ENCODE data around the gene TENM4. TPM values are rescaled to one million over a fixed set of nuclear protein-coding genes. Genes with fewer than 3 reads are reported as not detected.

TENM4 gene
- total and polyA plus RNA-seq, 4 donors = 0.02 to 0.33 (median 0.14) TPM

- TF ChIP-seq FOXA2 (IDR thresholded peaks at IDR 0.05) (no peak), SP1 (IDR thresholded peaks at IDR 0.05) (no peak), GABPA (IDR thresholded peaks at IDR 0.05 in 1 of 2, conservative IDR thresholded peaks at IDR 0.05 in 1 of 2) (no peak), RAD21 (IDR thresholded peaks at IDR 0.05) (no peak), FOXA1 (IDR thresholded peaks at IDR 0.05) (no peak), TAF1 (conservative IDR thresholded peaks at IDR 0.05) (no peak), YY1 (IDR thresholded peaks at IDR 0.05) (no peak), NR2F2 (IDR thresholded peaks at IDR 0.05) (no peak), ATF3 (IDR thresholded peaks at IDR 0.05) (no peak), MAX (IDR thresholded peaks at IDR 0.05) (no peak), HNF4A (conservative IDR thresholded peaks at IDR 0.05) (no peak), HNF4G (IDR thresholded peaks at IDR 0.05) (no peak), REST (IDR thresholded peaks at IDR 0.05) (no peak), RXRA (IDR thresholded peaks at IDR 0.05) (no peak), ZBTB33 (IDR thresholded peaks at IDR 0.05) (no peak), CTCF (IDR thresholded peaks at IDR 0.05; ENCODE audit: low read depth, low read length, missing input control) (no peak), JUND (IDR thresholded peaks at IDR 0.05) (no peak)
- DNase-seq (ENCODE audit: low spot score) = no peak
- no peaks in the 10 kb centered on the region for H3K27me3 ChIP-seq (ENCODE audit: control insufficient read depth in 4 of 4, insufficient read depth in 4 of 4, low read length in 3 of 4)
- no peak overlapping the region for H3K9ac ChIP-seq (ENCODE audit: low read depth in 1 of 2, low read length in 2 of 2)
- no peak overlapping the region for H3K27ac ChIP-seq (ENCODE audit: low read depth in 1 of 2, low read length in 2 of 2)
- WGBS = 80% methylated on average over 3 of the region's 3 CpGs
- H3K4me3 ChIP-seq (ENCODE audit: low read depth in 1 of 3, low read length in 3 of 3) = no peak overlapping the region
- H3K9me3 ChIP-seq (ENCODE audit: control insufficient read depth in 4 of 4, low read length in 3 of 4) = peaks cover 0 to 2% (median 0%) of the 10 kb centered on the region in 4 donors
- H3K4me1 ChIP-seq (ENCODE audit: control insufficient read depth in 4 of 4, insufficient read depth in 4 of 4, low read length in 3 of 4) = peaks cover 0 to 4% (median 1%) of the 10 kb centered on the region in 4 donors
- H3K36me3 ChIP-seq (ENCODE audit: control insufficient read depth in 4 of 4, insufficient read depth in 3 of 4, low read depth in 1 of 4, low read length in 3 of 4) = no peaks in the 10 kb centered on the region
Observed at GRCh38 chr11:78905756-78906155, 535.1 kb downstream of the TENM4 start.
